Dedifferentiated amniotic fluid mesenchymal stem cell (primary cell): Measurements from ENCODE around the gene HSCB.
"Not testable (repeated sequence)": the region's sequence is repeated elsewhere in the genome, so short reads cannot be mapped to it uniquely, and the experiment has no call there.

ENCODE experiments used
- DNase-seq: peaks from one replicate; pipeline ENCODE4 v3.0.0-alpha.2; 2016; ENCODE audit errors: extremely low spot score

The HSCB gene

DNA sequence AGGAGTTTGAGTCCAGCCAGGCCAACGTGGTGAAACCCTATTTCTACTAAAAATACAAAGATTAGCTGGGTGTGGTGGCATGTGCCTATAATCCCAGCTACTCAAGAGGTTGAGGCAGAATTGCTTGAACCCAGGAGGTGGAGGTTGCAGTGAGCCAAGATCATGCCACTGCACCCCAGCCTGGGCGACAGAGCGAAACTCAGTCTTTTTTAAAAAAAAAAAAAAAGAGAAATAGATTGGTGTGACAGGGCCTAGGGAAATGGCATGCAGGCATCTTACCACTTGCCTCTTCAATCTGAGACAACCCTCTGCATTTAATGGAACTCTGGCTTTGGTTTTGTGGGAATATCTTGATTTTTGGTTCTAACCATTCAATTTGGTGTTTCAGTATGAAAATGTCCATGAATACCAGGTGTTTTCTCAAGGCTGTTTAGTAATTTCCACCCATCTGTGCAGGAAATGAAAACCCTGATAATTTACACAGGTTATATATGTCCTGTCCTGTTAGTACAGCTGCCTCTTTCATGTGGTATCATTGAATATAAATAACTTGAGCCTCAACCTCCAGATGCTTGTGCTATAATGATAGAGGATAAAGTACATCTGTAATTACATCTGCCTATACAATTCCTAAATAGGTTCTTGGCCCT, 50.1 kb downstream of the HSCB start:
- DNase-seq = no peak

DNA sequence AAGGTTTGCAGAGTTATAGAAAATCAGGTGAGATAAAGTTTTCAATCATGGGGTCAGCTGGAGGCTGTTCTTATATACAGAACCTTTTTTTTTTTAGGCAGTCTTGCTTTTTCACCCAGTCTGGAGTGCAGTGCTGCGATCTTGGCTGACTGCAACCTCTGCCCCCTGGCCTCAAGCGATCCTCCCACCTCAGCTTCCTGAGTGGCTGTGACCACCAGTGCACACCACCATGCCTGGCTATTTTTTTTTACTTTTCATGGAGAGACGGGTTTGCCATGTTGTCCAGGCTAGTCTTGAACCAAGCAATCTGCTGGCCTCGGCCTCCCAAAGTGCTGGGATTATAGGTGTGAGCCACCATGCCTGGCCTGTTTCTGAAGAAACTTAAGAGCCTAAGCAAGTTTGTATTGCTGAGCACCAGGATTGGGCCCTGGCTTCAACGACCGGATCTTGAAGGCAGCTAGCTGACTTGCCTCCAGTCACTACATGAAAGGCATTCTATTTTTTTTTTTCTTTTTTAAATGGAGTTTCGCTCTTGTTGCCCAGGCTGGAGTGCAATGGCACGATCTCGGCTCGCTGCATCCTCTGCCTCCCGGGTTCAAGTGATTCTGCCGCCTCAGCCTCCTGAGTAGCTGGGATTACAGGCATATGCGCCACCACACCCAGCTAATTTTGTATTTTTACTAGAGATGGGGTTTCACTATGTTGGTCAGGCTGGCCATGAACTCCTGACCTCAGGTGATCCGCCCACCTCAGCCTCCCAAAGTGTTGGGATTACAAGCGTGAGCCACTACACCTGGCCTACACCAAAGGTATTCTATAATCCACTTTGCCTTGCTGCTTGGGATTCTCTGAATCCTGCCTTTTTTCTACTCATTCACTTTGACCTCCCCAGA, 50.9 kb downstream of the HSCB start:
- DNase-seq = no peak

- DNase-seq = no peak
Observed at GRCh38 chr22:28793976-28794584, 52.2 kb downstream of the HSCB start.

DNA sequence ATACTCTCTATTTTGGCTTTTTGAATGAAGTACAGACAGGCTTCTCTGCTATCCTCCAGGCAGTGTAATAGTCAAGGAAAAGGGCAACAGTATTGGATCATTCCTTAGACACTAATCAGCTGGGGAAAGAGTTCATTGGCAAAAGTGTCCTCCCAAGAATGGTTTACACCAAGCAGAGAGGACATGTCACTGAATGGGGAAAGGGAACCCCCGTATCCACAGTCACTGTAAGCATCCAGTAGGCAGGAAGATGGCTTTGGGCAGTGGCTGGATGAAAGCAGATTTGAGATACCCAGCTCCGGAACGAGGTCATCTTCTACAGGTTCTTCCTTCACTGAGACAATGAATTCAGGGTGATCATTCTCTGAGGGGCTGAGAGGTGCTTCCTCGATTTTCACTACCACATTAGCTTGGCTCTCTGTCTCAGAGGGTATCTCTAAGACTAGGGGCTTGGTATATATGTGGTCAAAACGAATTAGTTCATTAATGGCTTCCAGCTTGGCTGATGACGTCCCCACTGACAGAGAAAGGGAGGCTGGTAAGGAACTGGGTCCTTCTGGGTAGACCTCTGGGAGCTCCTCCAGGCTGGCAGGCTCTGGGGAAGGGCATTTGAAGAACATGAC, 53.3 kb downstream of the HSCB start:
- DNase-seq = no peak

DNA sequence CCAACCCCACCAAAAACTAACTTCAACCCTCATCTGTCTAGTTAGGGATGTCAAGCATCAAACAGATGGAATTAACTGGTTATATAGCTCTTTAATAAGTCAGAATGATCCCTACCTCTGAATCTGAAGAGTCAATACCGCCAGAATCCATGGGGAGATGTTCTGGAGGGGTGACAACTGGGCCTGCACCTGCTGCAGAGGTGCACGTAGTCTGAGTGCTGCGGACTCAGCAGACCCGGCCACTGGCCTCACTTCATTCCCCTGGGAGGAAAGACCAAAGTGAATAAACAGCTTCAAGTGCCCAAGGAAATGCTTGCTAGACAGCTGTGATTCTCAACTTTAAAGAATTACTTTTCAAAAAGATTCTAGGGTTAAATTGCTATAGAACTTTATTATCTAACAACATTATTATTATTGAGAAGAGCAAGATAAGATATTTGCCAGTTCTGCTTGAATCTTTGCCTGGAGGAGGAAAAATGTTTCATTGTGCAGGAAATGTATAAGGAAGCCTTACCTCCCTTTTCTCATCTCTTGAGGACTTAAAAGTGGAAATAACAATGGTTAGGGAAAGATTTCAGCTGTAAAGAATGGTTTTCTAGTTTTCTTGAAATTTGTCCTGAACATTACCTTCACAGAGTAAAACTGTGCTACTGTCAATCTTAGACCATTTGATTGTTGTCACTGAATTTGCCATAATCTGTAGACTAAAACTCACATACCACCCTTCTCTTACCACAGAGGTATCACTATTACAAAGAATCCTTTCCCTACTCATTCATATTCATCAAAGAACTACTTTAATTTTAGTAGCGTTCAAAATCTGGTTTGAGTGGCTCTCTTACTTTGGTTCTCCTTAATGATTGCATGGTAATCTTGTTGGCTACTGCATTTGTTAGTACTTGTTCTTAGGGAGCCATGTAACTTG, 54.4 kb downstream of the HSCB start:
- DNase-seq = no peak

DNA sequence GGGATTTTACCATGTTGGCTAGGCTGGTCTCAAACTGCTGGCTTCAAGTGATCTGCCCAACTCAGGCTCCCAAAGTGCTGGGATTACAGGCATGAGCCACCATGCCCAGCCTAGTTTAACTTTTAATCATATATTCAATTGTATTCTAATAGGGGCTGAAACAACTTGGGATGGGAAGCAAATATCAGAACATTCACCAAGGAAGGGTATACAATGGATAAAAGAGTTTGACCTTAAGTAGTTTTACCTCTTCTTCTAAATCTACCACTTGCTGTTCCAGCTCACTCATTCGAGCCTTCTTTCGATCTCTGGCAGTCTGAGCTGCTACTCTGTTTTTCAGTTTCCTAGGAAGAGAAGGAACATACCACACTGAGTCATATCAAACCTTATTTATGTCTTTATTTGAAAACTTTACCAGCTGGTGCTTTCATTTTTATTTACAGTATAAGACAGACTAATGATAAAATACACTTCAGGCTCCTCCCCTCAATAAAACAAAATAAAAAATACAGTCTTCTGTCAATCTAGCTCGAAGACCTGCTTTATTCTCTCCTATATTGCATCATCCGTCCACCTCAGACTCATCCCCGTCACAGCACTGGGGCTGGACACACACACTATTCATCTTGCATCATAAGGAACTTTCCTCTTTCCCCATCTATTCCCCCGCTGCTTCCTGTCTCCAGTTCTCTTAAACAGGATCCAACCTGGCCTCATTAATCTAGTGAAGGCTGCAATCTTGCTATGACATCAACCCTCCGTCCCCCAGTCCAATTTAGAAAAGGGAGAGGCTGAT, 57.2 kb downstream of the HSCB start:
- DNase-seq = peak; percentile 90

DNA sequence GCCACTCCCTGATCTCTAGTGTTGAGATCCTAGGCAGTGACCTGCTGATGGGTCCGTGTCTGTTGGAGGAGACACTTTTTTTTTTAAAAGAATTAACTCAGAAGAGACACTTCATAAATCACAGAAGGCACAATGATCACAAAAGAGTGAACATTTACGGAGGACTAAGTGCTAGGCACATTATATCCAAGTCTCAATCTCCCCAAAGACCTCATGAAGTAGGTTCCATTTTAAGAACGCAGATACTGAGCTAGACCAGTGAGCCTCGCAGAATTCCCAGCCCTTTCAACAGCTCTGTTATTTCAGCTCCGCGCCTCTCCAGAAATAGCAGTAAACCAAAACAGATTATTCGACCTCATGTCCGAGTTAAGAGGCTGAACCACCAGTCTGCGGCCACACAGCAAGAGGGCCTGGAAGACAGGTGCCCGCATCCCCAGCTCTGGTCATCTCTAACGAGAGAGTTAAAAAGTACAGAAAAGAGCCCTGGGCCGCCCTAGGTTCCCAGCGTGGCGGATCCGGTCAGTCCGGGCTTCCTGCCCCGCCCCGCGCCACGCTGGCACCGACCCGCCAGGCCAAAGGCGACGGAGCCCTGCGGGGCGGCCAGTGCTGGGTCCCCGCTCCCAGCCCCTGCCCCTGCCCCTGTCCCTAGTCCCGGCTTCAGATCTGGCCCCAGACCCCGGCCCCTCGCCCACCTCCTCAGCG, 57.9 kb downstream of the HSCB start:
- peak; percentile 18 for DNase-seq

DNA sequence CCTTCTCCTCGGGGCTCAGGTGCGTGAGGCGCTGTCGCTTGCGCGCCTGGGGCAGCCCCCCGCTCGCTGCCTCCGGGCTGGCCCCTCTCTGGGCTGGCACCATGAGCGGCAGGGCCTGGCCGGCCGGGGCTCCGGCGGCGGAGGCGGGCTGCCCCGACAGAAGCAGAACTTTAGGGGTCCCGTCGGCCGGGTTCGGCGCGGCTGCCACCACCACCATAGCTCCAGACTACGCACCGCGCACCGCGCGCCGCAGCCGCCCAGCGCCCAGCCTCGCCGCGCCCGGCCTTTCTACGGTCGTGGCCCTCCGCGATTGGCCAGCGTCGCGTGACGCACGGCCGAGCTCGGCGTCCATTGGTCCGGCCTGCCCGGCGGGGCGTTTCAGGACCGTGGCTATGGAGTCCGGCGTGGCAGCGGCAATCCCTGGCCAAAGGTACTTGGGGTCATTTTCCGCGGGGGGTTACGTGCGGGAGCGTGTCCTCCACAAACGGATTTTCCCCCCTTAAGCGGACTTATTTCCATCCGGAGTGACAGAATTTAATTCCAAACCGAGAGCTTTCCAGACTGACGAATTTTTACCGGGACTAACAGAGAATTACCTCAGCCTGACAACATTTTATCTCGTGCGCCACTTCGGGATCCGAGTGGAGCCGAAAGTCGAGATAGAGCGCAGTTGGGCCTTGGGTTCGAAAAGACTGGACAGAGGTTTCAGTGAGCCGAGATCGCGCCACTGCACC, 58.6 kb downstream of the HSCB start, which contains the start of gene XBP1:
Gene XBP1 (minus strand): TSS at position 262 of the 734 bp plus-strand sequence.
- DNase-seq = peak; percentile 92

- DNase-seq = no peak
Observed at GRCh38 chr22:28801845-28802594, 60.2 kb downstream of the HSCB start.

DNA sequence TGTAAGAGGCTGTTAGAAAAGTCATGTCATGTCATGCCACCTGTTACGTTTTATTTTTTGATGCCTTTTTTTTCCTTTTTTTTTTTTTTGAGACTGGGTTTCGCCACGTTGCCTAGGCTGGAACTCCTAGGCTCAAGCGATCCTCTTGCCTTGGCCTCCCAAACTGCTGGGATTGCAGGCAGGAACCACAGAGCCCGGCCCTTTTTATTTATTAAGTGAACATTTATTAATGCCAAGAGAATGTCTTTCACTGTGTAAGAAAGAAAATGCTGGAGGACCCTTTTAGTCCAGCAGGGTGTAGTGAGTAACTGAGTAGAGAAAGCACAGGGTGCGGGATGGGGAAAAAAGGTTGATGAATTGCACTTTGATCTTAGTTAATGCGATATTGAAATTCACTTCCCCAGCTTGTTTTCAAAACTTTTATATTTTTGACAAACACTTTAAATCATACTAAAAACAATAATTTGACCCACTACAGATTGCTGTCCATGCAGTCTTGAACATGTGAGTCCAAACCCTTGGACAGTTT, 60.8 kb downstream of the HSCB start:
- DNase-seq = no peak

GRCh38 chr22:28805426-28805825, 63.6 kb downstream of the HSCB start:
- not testable (repeated sequence) for DNase-seq
